ENCODE results near the gene USP12. TPM values are rescaled to one million over a fixed set of nuclear protein-coding genes. Genes with fewer than 3 reads are reported as not detected.

The USP12 gene
- total and polyA plus RNA-seq, 10 donors, result 13.3 to 37.3 (median 28.3) TPM

GRCh38 chr13:27036236-27036981, 135.2 kb downstream of the USP12 start:
- Histone ChIP-seq H3K27ac (no peak overlapping the region), H3K4me3 (no peak overlapping the region), H3K27me3 (replicated peaks in 1 of 7) (peaks cover 0 to 22% (median 0%) of the 10 kb centered on the region in 7 donors), H3K9me3 (no peaks in the 10 kb centered on the region), H3K4me1 (peaks cover 0 to 11% (median 2%) of the 10 kb centered on the region in 6 donors), H3K36me3 (no peaks in the 10 kb centered on the region)
- TF ChIP-seq POLR2AphosphoS5 (IDR thresholded peaks at IDR 0.05), result no peak
- no peak for TF ChIP-seq POLR2A (IDR thresholded peaks at IDR 0.05)
- no peak for TF ChIP-seq CTCF (IDR thresholded peaks at IDR 0.05 in 8 of 11, conservative IDR thresholded peaks at IDR 0.05 in 3 of 11)
- WGBS, 5 donors, result 63 to 76% (median 74%) methylated on average over 8 of the region's 8 CpGs
- no peak for DNase-seq
- intact Hi-C loops (cut with DNase I; ENCODE audit: low total_unique reads), result no loop called here

- H3K4me3 ChIP-seq, result no peak overlapping the region
- peaks cover 0 to 11% (median 2%) of the 10 kb centered on the region in 6 donors for H3K4me1 ChIP-seq
- no peak for DNase-seq
- 89 to 96% (median 93%) methylated on average over 11 of the region's 11 CpGs for WGBS, 5 donors
- H3K27me3 ChIP-seq (replicated peaks in 1 of 7), result peaks cover 0 to 22% (median 0%) of the 10 kb centered on the region in 7 donors
- no peak overlapping the region for H3K27ac ChIP-seq
- TF ChIP-seq CTCF (IDR thresholded peaks at IDR 0.05 in 8 of 11, conservative IDR thresholded peaks at IDR 0.05 in 3 of 11) (no peak), POLR2AphosphoS5 (IDR thresholded peaks at IDR 0.05) (no peak), POLR2A (IDR thresholded peaks at IDR 0.05) (no peak)
- no peaks in the 10 kb centered on the region for H3K36me3 ChIP-seq
- intact Hi-C loops (cut with DNase I; ENCODE audit: low total_unique reads), result no loop called here
- no peaks in the 10 kb centered on the region for H3K9me3 ChIP-seq
Observed at GRCh38 chr13:27035892-27036235, 135.7 kb downstream of the USP12 start.

- Histone ChIP-seq H3K4me1 (peaks cover 0 to 11% (median 2%) of the 10 kb centered on the region in 6 donors), H3K27me3 (replicated peaks in 1 of 7) (peaks cover 0 to 22% (median 0%) of the 10 kb centered on the region in 7 donors), H3K4me3 (peak overlapping the region in 1 of 8 donors; percentile 28), H3K36me3 (no peaks in the 10 kb centered on the region), H3K9me3 (no peaks in the 10 kb centered on the region), H3K27ac (no peak overlapping the region)
- intact Hi-C loops (cut with DNase I; ENCODE audit: low total_unique reads), result no loop called here
- DNase-seq, result no peak
- 23 to 51% (median 31%) methylated on average over 18 of the region's 18 CpGs for WGBS, 5 donors
- TF ChIP-seq CTCF (IDR thresholded peaks at IDR 0.05 in 8 of 11, conservative IDR thresholded peaks at IDR 0.05 in 3 of 11) (no peak), POLR2AphosphoS5 (IDR thresholded peaks at IDR 0.05) (no peak), POLR2A (IDR thresholded peaks at IDR 0.05) (no peak)
Observed at GRCh38 chr13:27034678-27035111, 136.9 kb downstream of the USP12 start.

GRCh38 chr13:27028683-27029480, 142.7 kb downstream of the USP12 start:
- WGBS, 5 donors, result 61 to 78% (median 65%) methylated on average over 8 of the region's 8 CpGs
- H3K36me3 ChIP-seq, result no peaks in the 10 kb centered on the region
- TF ChIP-seq POLR2AphosphoS5 (IDR thresholded peaks at IDR 0.05) (no peak), POLR2A (IDR thresholded peaks at IDR 0.05) (no peak), CTCF (IDR thresholded peaks at IDR 0.05 in 8 of 11, conservative IDR thresholded peaks at IDR 0.05 in 3 of 11) (no peak)
- no peak overlapping the region for H3K27ac ChIP-seq
- H3K27me3 ChIP-seq (replicated peaks in 1 of 7), result no peaks in the 10 kb centered on the region
- H3K4me3 ChIP-seq, result no peak overlapping the region
- intact Hi-C loops (cut with DNase I; ENCODE audit: low total_unique reads), result no loop called here
- peaks cover 0 to 33% (median 0%) of the 10 kb centered on the region in 6 donors for H3K4me1 ChIP-seq
- no peaks in the 10 kb centered on the region for H3K9me3 ChIP-seq
- no peak for DNase-seq
